GM21515 (cell line): Measurements from ENCODE around the gene TTN.

Experiments
- ATAC-seq: cut with Tn5 transposase; IDR thresholded peaks from one replicate; pipeline ENCODE4 v1.9.1; 2021; ENCODE audit not compliant: unreplicated experiment

TTN gene

GRCh38 chr2:178811901-178812300 is 4.7 kb upstream of the TTN start:
- ATAC-seq, result no peak

DNA sequence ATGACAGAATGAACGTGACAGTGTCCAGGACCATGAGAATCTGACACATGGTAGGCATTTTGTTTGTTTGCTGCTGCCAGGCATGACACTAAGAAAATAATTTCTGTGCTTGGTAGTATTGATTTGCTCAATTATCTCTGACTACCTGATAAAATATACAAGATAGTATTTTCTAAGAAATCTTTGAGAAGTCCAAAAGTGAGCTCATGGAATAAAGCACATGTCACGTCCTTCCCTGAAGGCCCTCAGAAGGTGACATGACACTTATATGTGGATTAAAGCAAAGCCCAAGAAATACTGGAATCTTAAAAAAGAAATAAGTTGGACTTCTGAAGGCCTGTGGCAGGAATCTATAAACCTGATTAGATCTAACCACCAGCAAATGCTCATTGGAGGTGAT is 3.8 kb upstream of the TTN start:
- no peak for ATAC-seq

DNA sequence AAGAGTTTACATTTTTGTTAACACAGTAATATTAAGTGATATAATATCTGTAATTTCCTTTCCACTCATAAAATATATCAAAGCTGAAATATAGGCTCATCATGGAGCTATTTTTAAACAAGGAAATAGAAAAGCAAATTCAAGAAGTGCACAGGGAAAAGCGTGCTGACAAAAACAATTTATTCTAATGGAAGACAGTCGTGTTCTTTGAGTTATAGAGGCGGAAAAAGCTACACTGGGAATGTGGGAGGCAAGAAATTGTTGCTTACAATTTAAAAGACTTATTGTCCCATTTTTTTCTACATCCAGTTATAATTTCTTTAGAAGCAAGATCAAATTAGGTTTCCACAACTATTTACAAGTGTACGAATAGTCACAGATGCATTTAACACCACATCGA is 3.2 kb upstream of the TTN start:
- no peak for ATAC-seq

DNA sequence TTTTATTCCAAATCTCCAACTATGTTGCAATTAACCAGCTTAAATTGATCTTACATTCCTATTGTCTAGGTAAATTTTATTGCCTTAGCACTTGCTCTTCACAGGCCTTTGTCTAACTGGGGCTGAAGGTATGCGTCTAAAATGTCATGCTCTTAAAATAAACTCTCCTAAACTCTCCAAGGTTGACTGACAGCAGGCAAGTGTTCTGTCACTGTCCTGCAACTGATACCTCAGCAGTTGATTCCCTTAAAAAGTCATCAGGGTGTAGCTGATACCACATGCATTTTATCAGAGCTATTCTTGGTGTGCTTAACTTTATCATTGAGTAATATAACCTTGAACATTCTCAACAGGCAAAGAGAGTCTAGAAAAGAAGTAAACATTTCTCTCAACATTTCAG is 680 bp downstream of the TTN start:
- no peak for ATAC-seq

GRCh38 chr2:178805457-178805856 is 1.8 kb downstream of the TTN start:
- no peak for ATAC-seq

DNA sequence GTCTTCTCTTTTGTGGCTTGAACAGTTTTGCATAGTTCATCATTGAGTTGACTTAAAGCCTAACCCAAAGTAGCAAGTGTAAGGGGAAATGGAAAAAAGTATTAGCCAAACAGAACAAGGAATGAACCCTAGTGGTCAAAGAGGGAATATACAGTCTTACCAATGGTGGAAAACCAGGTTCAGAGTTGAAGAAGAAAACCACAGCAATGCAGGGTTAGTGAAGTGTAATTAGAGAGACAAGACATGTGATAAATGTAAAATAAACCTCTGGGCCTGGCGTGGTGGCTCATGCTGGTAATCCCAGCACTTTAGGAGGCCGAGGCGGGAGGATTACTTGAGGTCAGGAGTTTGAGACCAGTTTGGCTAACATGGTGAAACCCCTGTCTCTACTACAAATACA is 2.4 kb downstream of the TTN start:
- ATAC-seq, result peak; percentile 69

DNA sequence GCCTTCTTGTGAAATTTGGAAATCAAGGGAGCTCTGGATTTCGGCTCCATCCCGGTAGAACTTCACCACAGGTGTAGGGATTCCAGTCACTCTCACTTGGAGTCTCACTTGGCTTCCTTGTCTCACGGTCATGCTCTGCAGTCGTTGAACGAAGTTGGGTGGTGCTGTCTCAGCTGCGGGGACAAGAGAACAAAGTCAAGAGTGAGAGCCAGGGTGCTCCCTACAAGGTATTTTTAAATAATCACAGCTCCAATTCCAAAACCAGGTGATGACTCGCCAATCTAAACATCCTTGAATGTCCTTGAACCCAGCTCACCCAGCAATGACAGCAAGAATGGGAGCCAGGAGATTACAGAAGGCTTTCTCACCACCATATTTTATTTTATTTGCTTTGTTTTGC is 6.7 kb downstream of the TTN start:
- no peak for ATAC-seq

GRCh38 chr2:178799305-178799704 is 7.9 kb downstream of the TTN start:
- no peak for ATAC-seq

GRCh38 chr2:178796079-178796677 is 11.0 kb downstream of the TTN start:
- ATAC-seq, result no peak

GRCh38 chr2:178787934-178788333 is 19.3 kb downstream of the TTN start:
- ATAC-seq, result no peak

DNA sequence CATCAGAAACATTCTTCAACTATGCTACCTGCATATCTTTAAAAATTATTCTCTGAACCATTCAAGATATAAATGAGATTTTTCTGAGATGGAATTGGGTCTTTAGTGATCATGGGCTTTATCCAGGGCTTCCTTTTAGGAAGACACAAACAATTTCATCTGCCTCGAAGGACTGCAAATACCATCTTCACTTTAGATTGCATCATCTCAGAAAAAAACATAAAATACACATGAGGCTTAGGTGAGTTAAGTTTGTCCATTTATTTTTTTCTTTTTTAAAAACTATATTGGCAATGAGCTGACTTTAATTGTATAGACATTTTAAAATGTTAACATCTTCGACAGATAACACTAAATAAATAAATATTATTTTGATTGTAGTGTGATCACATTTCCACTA is 20.1 kb downstream of the TTN start:
- no peak for ATAC-seq

GRCh38 chr2:178783889-178784288 is 23.3 kb downstream of the TTN start:
- no peak for ATAC-seq

DNA sequence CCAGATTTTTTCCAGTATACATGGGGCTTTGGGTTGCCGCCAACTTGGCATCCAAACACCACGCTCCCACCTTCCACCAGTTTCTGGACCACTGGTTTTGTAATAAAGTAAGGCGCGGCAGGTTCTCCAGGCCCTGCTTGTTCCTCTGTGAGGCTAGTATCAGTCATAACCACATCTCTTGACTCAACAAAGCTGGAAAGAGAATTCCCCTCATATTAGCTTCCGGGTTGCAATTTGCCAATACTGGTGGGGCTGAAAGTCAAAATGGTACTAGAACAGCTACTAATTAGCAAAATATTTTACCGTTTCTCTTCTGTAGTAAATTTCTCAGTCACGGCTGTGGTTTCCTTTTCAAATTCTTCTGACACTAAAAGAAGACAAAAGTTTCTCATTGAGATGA is 25.0 kb downstream of the TTN start:
- ATAC-seq, result no peak

GRCh38 chr2:178777577-178777976 is 29.6 kb downstream of the TTN start:
- ATAC-seq, result no peak

DNA sequence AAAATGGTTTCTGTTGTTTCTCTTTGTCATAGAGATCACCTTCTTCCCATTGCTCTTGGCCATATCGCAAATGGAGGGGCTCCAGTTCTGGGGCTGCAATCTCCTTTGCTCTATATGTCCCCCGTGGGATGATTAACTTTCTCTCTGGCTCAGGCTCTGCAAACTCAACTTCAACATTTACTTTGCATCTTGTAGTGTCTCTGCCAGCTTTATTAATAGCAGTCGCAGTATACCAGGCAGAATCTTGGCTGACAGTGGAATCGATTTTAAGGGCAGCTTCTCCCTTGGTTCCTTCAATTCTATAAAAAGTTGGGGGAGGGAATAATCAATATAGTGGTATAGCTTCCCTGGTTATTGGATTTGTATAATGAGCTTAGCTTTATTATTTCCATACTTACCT is 30.5 kb downstream of the TTN start:
- ATAC-seq, result no peak

DNA sequence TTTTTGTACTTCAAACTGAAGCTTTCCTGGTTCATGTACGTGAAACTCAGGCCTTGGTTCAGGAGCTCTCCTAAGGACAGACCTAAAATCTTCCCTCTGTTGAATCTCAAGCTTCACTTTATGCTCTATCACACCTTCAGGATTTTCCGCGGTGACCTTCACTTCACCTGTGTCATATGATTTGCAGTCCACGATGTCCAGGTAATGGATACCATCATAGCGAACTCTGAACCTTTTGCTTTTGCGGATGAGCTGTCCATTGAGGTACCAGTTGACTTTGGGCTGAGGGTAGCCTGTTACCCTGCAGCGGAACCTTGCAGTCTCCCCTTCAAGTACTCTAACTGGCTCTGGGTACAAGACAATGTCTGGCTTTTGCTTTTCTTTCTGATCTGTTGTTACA is 31.2 kb downstream of the TTN start:
- no peak for ATAC-seq

- ATAC-seq, result no peak
Observed at GRCh38 chr2:178770518-178770917, 36.7 kb downstream of the TTN start.

DNA sequence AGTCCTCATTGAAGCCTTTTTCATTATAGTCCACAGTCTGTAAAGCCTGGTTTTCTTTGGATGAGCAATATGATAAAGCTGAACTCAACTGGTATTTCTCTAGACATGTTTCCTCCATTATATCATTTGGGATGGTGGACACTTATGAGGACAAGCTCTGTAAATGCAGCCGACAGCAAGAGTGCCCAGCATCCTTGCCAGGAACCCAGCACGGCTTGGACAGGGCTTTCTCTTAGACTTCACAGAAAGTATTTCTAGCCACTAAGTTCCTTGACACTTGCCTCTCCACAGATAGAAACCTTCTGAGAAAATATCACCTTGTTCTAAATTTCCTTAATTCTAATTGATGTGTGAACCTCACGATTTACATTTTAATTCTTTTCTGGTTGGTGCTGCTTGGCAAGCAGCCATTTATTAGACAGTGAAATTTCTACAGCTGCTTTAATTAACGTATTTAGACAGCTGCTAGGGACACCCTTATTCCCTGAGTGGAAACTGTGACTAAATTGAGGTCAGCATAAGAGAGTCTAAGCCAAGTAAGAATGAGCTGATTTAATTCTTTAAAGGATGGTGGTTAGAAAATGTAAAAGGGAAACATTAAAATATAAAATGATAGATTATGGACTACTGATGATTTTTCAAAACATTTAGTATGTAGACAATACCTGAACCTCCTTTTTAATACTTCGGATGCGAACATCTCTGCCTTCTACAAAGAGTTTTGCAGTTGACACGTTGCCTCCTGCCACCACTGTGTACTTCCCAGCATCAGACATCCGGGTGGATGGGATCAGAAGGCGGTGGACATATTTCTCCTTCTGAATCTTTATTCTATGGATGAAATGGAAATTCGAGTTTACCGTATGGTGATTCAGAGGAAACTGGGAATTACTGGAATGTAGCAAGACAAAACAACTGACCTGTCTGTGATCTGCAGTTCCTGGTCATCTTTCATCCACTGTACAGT is 39.8 kb downstream of the TTN start:
- ATAC-seq, result no peak

DNA sequence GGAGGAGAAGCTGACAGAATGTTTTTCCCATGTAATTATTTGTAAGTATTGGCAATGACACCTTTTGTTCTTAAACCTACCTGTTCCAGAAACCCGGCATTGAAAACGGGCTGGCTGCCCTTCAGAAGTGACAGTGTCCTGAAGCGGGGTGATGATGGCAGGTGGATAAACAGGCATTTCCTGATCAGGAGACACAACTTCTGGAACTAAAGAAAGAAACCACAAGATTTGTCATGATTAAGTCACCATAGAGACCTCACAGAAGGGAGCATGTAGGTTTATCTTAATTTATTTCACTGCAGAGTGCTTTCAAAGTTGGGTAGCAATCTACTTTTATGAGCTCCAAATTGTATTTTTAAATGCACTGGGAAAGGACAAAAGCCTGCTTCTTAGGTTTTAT is 43.1 kb downstream of the TTN start:
- ATAC-seq, result no peak

- peak; percentile 78 for ATAC-seq
Observed at GRCh38 chr2:178761759-178762371, 45.4 kb downstream of the TTN start.

DNA sequence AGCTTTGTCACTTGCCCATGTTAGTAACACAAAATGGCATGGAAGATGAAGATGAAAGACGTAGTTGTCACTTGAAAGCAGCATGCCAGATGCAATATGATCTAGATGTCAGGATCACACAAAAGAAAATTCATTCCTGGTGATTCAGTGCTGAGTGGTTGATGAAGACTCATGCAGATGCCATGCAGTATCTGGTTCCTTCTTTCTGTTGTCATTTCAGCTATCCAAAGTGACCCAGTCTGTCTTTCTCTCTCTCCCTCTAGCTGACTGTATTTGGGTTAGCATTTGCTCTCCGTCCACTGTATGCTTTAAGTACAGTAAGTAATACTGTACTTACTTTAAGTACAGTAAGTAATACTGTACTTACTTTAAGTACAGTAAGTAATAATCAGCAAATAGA is 50.4 kb downstream of the TTN start:
- ATAC-seq, result no peak

DNA sequence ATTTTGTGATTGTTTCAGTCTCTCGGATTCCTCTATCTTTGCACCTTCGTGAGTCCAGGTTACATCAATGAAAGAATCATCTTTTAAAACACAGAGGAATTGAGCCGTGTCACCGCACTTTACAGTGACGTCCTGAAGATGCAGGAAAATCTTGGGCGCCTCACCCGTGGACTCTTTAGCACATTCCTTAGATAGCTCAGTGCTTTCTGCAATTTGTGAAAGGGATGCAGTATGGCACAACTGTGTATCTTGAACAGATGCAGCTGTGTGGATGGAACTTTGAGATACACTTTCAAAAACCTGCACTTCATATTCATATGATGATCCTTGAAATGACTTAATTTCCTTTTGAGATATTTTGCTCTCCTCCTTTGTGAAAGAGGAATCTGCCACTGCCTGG is 50.9 kb downstream of the TTN start:
- no peak for ATAC-seq
